ENCODE measurements around the gene SPOCK1.

- TF ChIP-seq CBX5 (IDR thresholded peaks at IDR 0.05; ENCODE audit: borderline replicate concordance, low read depth) (no peak), SMAD3 (CRISPR knock-in tag; conservative IDR thresholded peaks at IDR 0.05) (no peak), POLR2AphosphoS5 (IDR thresholded peaks at IDR 0.05; ENCODE audit: control insufficient read depth, insufficient read depth, low read depth, low read length) (no peak)
- TF ChIP-seq, protein P1, sequence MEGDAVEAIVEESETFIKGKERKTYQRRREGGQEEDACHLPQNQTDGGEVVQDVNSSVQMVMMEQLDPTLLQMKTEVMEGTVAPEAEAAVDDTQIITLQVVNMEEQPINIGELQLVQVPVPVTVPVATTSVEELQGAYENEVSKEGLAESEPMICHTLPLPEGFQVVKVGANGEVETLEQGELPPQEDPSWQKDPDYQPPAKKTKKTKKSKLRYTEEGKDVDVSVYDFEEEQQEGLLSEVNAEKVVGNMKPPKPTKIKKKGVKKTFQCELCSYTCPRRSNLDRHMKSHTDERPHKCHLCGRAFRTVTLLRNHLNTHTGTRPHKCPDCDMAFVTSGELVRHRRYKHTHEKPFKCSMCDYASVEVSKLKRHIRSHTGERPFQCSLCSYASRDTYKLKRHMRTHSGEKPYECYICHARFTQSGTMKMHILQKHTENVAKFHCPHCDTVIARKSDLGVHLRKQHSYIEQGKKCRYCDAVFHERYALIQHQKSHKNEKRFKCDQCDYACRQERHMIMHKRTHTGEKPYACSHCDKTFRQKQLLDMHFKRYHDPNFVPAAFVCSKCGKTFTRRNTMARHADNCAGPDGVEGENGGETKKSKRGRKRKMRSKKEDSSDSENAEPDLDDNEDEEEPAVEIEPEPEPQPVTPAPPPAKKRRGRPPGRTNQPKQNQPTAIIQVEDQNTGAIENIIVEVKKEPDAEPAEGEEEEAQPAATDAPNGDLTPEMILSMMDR (IDR thresholded peaks at IDR 0.05 in 2 of 3, conservative IDR thresholded peaks at IDR 0.05 in 1 of 3; ENCODE audit: insufficient read depth in 2 of 3, low read depth in 1 of 3, low read length in 3 of 3) = no peak
Measured at GRCh38 chr5:137188566-137188965, 310.6 kb downstream of the SPOCK1 start.
